Gastroesophageal sphincter (tissue), 4 donors: Measurements from ENCODE around the gene PCED1B. TPM values are rescaled to one million over a fixed set of nuclear protein-coding genes. Genes with fewer than 3 reads are reported as not detected.

ENCODE experiments used
- ATAC-seq: fragments of 150-250 bp; one replicate; pipeline ENCODE4 v1.9.1; 2016; ENCODE audit warnings: mild to moderate bottlenecking, moderate library complexity
- H3K27ac ChIP-seq, 4 donors: fragments of 200-600 bp; sonication (generic) in 3 of 4; 1 replicate in 3 of 4; 2 replicates in 1 of 4; pipeline ENCODE4 v1.5.1; 2016 to 2019
- H3K27me3 ChIP-seq: fragments of 200-600 bp; sonication (generic); one replicate; pipeline ENCODE4 v1.5.1; 2019
- H3K36me3 ChIP-seq, 2 donors: fragments of 200-600 bp; sonication (generic); one replicate each; pipeline ENCODE4 v1.5.1; 2019; ENCODE audit warnings: control low read depth in 1 of 2
- H3K4me1 ChIP-seq, 3 donors: fragments of 200-600 bp; sonication (generic); 1 replicate in 2 of 3; 2 replicates in 1 of 3; pipeline ENCODE4 v1.5.1; 2016 to 2019; ENCODE audit warnings: control low read depth in 2 of 3
- H3K4me3 ChIP-seq, 2 donors: fragments of 200-600 bp; sonication (generic); one replicate each; pipeline ENCODE4 v1.5.1; 2019; ENCODE audit warnings: mild to moderate bottlenecking in 1 of 2, moderate library complexity in 1 of 2
- H3K9me3 ChIP-seq, 3 donors: fragments of 200-600 bp; sonication (generic); one replicate each; pipeline ENCODE4 v1.5.1; 2017 to 2019; ENCODE audit warnings: control low read depth in 2 of 3
- EP300 ChIP-seq: sonication (generic); formaldehyde crosslinking; IDR thresholded peaks from one replicate; pipeline ENCODE4 v1.6.1; 2017; ENCODE audit warnings: antibody characterized with exemption, mild to moderate bottlenecking
- POLR2A ChIP-seq, 2 donors: fragments of 450-650 bp; IDR thresholded peaks; one replicate each; pipeline ENCODE4 v1.6.1; 2017; ENCODE audit warnings: antibody characterized with exemption in 2 of 2, mild to moderate bottlenecking in 2 of 2, moderate library complexity in 1 of 2
- POLR2AphosphoS5 ChIP-seq: sonication (generic); formaldehyde crosslinking; IDR thresholded peaks from one replicate; pipeline ENCODE4 v1.6.1; 2017; ENCODE audit warnings: antibody characterized with exemption
- WGBS, 2 donors: methylation state at CpG; one replicate each; pipeline ENCODE4 v1.1.5; 2018; ENCODE audit warnings: low coverage in 1 of 2; 5-methylcytosine and 5-hydroxymethylcytosine counted together
- total RNA-seq, 4 donors: library from RNA; depleted of rRNA; stranded (reverse); fragments of >200 nt; gene quantifications; one replicate each; pipeline ENCODE4 v1.1.0, GENCODE V29; 2016
- TF ChIP-seq, protein P1 (sequence below), 4 experiments: fragments of 200-600 bp in 2 of 4; fragments of 450-650 bp in 2 of 4; sonication (generic) in 1 of 4; IDR thresholded peaks; one replicate each; pipeline ENCODE4 v1.5.1; 2017 to 2019; ENCODE audit warnings: antibody characterized with exemption in 4 of 4, mild to moderate bottlenecking in 2 of 4, moderate library complexity in 2 of 4

The PCED1B gene
- total RNA-seq, 4 donors from 2014 or later = 0.22 to 2.7 (median 1.7) TPM; not detected in 1

- H3K4me1 ChIP-seq = peaks cover 0 to 8% (median 0%) of the 10 kb centered on the region in 3 donors
- no peaks in the 10 kb centered on the region for H3K27me3 ChIP-seq
- TF ChIP-seq POLR2A (IDR thresholded peaks at IDR 0.05) = no peak
- TF ChIP-seq POLR2AphosphoS5 = no peak
- TF ChIP-seq, protein P1, sequence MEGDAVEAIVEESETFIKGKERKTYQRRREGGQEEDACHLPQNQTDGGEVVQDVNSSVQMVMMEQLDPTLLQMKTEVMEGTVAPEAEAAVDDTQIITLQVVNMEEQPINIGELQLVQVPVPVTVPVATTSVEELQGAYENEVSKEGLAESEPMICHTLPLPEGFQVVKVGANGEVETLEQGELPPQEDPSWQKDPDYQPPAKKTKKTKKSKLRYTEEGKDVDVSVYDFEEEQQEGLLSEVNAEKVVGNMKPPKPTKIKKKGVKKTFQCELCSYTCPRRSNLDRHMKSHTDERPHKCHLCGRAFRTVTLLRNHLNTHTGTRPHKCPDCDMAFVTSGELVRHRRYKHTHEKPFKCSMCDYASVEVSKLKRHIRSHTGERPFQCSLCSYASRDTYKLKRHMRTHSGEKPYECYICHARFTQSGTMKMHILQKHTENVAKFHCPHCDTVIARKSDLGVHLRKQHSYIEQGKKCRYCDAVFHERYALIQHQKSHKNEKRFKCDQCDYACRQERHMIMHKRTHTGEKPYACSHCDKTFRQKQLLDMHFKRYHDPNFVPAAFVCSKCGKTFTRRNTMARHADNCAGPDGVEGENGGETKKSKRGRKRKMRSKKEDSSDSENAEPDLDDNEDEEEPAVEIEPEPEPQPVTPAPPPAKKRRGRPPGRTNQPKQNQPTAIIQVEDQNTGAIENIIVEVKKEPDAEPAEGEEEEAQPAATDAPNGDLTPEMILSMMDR (IDR thresholded peaks at IDR 0.05) = no peak
- ATAC-seq = no peak
- 100% methylated on average over 1 of the region's 3 CpGs; no CpG with 5 or more reads in 1 of the 2 donors for WGBS, 2 donors
- H3K9me3 ChIP-seq = no peaks in the 10 kb centered on the region
- H3K4me3 ChIP-seq = no peak overlapping the region
- H3K27ac ChIP-seq = no peak overlapping the region
- no peaks in the 10 kb centered on the region for H3K36me3 ChIP-seq
Observed at GRCh38 chr12:47107446-47107845, 28.0 kb downstream of the PCED1B start.

GRCh38 chr12:47107926-47108325 is 28.5 kb downstream of the PCED1B start:
- Histone ChIP-seq H3K9me3 (no peaks in the 10 kb centered on the region), H3K4me1 (peaks cover 0 to 3% (median 0%) of the 10 kb centered on the region in 3 donors), H3K27me3 (no peaks in the 10 kb centered on the region), H3K27ac (no peak overlapping the region), H3K4me3 (no peak overlapping the region), H3K36me3 (no peaks in the 10 kb centered on the region)
- TF ChIP-seq POLR2AphosphoS5 (no peak), EP300 (no peak), POLR2A (IDR thresholded peaks at IDR 0.05) (no peak)
- no peak for ATAC-seq

- H3K27ac ChIP-seq = no peak overlapping the region
- no peak for TF ChIP-seq EP300
- TF ChIP-seq POLR2A (IDR thresholded peaks at IDR 0.05) = no peak
- no peak for TF ChIP-seq POLR2AphosphoS5
- TF ChIP-seq, protein P1 (IDR thresholded peaks at IDR 0.05) = no peak
- no peaks in the 10 kb centered on the region for H3K36me3 ChIP-seq
- no peaks in the 10 kb centered on the region for H3K27me3 ChIP-seq
- H3K4me3 ChIP-seq = no peak overlapping the region
- H3K9me3 ChIP-seq = no peaks in the 10 kb centered on the region
- ATAC-seq = no peak
- WGBS, 2 donors = 73 to 90% methylated on average over 2 of the region's 2 CpGs
- H3K4me1 ChIP-seq = no peaks in the 10 kb centered on the region
Observed at GRCh38 chr12:47110011-47110541, 30.7 kb downstream of the PCED1B start.

DNA sequence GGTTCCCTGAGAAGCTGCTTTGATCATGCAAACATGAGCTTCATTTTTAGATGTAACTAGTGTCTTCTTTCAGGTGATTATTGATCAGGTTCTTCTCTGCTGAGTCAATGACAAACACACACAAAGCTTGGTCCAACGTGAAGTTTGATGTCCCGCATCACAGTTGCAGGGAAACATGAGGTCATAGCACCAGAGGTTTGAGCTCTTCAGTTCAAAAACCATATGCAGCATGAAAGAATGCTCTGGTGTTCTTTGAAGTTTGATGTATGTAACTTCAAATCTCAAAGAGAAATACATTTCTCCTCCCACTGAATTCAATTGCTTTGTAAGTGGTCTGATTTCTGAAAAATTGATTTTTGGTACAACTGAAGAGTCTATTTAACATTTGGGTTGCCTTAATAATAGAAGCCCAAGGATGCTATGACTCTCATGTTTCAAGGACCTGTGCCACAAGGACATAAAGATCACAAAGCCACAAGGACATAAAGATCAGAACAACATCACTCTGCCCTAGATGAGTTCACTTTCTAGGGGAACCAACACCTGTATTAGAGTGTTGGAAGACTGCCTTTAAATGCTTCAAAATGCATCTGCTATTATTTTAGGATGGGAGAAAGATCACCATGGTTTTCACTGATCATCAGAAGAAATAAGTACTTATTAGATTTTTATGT is 31.4 kb downstream of the PCED1B start:
- no peaks in the 10 kb centered on the region for H3K27me3 ChIP-seq
- no peaks in the 10 kb centered on the region for H3K4me1 ChIP-seq
- H3K9me3 ChIP-seq = no peaks in the 10 kb centered on the region
- TF ChIP-seq POLR2A (IDR thresholded peaks at IDR 0.05) (no peak), POLR2AphosphoS5 (no peak), EP300 (no peak)
- TF ChIP-seq, protein P1 (IDR thresholded peaks at IDR 0.05) = no peak
- H3K4me3 ChIP-seq = no peak overlapping the region
- 92% methylated on average over 2 of the region's 2 CpGs for WGBS, 2 donors
- ATAC-seq = no peak
- no peaks in the 10 kb centered on the region for H3K36me3 ChIP-seq
- H3K27ac ChIP-seq = no peak overlapping the region

GRCh38 chr12:47111392-47111778 is 32.0 kb downstream of the PCED1B start:
- WGBS, 2 donors = 81 to 85% methylated on average over 2 of the region's 2 CpGs
- H3K27ac ChIP-seq = no peak overlapping the region
- no peaks in the 10 kb centered on the region for H3K4me1 ChIP-seq
- H3K9me3 ChIP-seq = no peaks in the 10 kb centered on the region
- no peaks in the 10 kb centered on the region for H3K36me3 ChIP-seq
- no peak overlapping the region for H3K4me3 ChIP-seq
- no peak for ATAC-seq
- TF ChIP-seq EP300 (no peak), POLR2AphosphoS5 (no peak), POLR2A (IDR thresholded peaks at IDR 0.05) (no peak)
- TF ChIP-seq, protein P1 (IDR thresholded peaks at IDR 0.05) = no peak
- no peaks in the 10 kb centered on the region for H3K27me3 ChIP-seq
